ENCODE measurements around the gene KLF4. TPM values are rescaled to one million over a fixed set of nuclear protein-coding genes. Genes with fewer than 3 reads are reported as not detected.

Gene KLF4
- total RNA-seq, 2 donors from 2014 or later, result 1.7 to 3.5 TPM

DNA sequence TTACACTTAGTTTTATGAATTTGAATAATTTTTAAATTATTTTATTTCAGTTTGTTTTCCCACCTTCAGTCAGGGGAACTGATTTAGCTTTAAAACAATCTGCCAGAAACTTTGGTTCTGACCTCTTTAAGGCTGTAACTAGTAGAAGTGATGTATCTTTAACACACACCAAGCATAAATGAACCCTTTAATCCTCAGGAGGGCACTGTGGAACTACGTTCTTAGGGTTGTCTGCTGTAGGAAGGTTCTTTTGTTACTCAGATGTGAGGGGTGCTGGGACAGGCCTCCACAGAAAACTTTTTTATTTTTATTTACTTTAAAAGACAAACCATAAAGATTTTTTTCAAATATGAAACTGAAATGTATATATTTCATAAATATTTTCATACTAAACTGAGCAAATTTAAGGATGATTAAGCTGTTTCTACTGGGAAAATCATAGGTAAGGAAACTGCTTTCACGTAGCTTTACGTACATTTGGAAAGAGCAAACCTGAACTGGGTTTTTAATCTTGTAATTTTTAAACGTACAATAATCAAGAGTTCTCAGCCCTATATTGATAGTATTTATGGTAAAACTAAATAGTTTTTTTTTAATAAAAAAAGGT is 5.3 kb downstream of the KLF4 start:
- Mint-ChIP-seq H3K27me3 (ENCODE audit: low read depth) (peaks cover 35% of the 10 kb centered on the region), H3K36me3 (ENCODE audit: insufficient read depth in 2 of 2) (peaks cover 0 to 2% of the 10 kb centered on the region in 2 donors), H3K4me1 (ENCODE audit: low read depth) (peaks cover 5% of the 10 kb centered on the region), H3K4me3 (no peak overlapping the region), H3K27ac (no peak overlapping the region), H3K9me3 (no peaks in the 10 kb centered on the region)
- DNase-seq, result no peak
- peak in 1 of 2 donors; percentile 45 for ATAC-seq (replicated peaks in 1 of 2)

DNA sequence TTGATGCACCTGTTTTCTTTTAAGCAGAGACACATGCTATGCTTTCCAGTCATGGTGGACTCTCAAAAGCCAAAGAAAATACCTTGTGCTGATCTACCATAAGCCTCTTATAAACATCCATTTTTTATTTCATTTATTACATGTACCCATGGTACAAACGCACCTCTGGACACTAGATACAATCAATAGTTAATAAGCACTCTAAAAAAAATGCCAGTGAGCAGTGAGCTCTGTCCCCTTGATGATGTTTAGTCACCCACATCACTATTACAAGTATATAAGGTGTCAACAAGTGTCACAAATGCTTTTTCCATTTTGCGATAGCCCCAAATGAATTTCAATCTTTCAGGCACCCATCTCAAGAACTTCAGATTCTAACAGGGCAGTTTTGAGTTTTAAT is 5.9 kb downstream of the KLF4 start:
- peaks cover 30% of the 10 kb centered on the region for H3K27me3 Mint-ChIP-seq (ENCODE audit: low read depth)
- no peak overlapping the region for H3K27ac Mint-ChIP-seq
- DNase-seq, result no peak
- no peak overlapping the region for H3K4me3 Mint-ChIP-seq
- H3K9me3 Mint-ChIP-seq, result no peaks in the 10 kb centered on the region
- ATAC-seq (replicated peaks in 1 of 2), result no peak
- H3K4me1 Mint-ChIP-seq (ENCODE audit: low read depth), result no peaks in the 10 kb centered on the region
- H3K36me3 Mint-ChIP-seq (ENCODE audit: insufficient read depth in 2 of 2), result no peaks in the 10 kb centered on the region

DNA sequence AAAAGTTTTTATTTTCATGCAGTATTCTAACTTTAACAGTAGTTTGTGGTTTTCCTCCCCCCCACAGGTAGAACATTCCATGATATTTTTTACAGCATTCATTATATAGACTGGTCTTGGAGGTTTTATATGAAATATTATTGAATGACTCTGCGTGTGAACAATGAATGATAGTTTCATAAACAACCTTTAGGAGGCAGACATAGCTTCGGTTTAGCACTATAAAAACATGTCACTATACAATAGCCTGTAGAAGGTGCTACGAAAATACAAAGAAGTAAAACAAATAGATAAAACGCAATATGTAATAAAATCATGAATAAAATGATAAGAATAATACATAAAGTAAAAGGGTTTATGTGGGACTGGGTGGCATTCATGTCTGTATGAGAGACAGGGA is 8.5 kb downstream of the KLF4 start:
- Mint-ChIP-seq H3K4me1 (ENCODE audit: low read depth) (no peaks in the 10 kb centered on the region), H3K27ac (no peak overlapping the region), H3K9me3 (no peaks in the 10 kb centered on the region), H3K36me3 (ENCODE audit: insufficient read depth in 2 of 2) (no peaks in the 10 kb centered on the region), H3K27me3 (ENCODE audit: low read depth) (peaks cover 15% of the 10 kb centered on the region), H3K4me3 (no peak overlapping the region)
- ATAC-seq (replicated peaks in 1 of 2) (no peak), DNase-seq (no peak)

DNA sequence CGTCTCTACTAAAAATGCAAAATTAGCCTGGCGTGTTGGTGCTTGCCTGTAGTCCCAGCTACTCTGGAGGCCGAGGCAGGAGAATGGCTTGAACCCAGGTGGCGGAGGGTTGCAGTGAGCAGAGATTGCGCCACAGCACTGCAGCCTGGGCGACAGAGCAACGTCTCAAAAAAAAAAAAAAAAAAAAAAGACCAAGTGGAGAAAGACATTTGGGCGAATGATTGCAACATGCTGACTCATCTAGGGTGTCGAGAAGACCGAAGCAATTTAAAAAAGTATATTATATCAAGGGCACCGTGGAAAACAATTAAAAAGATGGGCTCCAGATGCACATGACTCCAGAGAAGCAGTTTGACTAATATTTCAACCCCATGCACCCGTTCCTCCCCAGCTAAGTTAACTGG is 9.2 kb downstream of the KLF4 start:
- Mint-ChIP-seq H3K4me3 (no peak overlapping the region), H3K4me1 (ENCODE audit: low read depth) (no peaks in the 10 kb centered on the region), H3K27ac (no peak overlapping the region), H3K27me3 (ENCODE audit: low read depth) (peaks cover 8% of the 10 kb centered on the region), H3K9me3 (no peaks in the 10 kb centered on the region), H3K36me3 (ENCODE audit: insufficient read depth in 2 of 2) (no peaks in the 10 kb centered on the region)
- DNase-seq (no peak), ATAC-seq (replicated peaks in 1 of 2) (no peak)

DNA sequence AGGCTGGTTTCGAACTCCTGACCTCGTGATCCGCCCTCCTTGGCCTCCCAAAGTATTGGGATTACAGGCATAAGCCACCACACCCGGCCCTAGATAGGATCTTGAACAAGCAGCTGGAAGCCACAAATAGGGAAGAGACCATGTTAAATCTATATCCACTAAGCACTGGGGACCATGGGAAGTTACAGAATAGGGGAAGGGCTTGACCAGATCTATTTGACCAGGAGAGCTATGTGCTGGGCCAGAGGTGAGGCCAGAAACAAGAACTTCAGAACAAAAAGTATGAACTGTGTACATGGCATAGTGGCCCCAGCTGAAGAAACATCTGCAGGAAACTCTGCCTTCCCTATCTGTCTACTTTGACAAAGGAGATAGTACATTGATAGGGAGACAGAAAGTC is 10.8 kb downstream of the KLF4 start:
- H3K36me3 Mint-ChIP-seq (ENCODE audit: insufficient read depth in 2 of 2), result no peaks in the 10 kb centered on the region
- ATAC-seq (replicated peaks in 1 of 2), result no peak
- no peak overlapping the region for H3K4me3 Mint-ChIP-seq
- no peak overlapping the region for H3K27ac Mint-ChIP-seq
- DNase-seq, result no peak
- H3K9me3 Mint-ChIP-seq, result no peaks in the 10 kb centered on the region
- peaks cover 5% of the 10 kb centered on the region for H3K27me3 Mint-ChIP-seq (ENCODE audit: low read depth)
- no peaks in the 10 kb centered on the region for H3K4me1 Mint-ChIP-seq (ENCODE audit: low read depth)

DNA sequence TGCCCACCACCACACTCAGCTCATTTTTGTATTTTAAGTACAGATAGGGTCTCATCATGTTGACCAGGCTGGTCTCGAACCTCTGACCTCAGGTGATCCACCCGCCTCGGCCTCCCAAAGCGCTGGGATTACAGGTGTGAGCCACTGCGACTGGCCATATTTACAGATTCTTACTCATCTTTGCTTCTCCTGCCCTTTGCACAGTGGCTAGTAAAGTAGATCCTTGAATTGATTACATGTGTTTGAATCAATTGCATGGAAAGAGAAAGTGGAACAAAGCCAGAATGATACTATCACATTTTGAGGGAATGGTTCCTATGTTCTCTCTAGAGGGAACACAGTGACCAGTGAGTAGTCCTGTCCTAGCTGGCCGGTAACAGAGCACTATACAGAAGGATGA is 15.4 kb downstream of the KLF4 start:
- Mint-ChIP-seq H3K27ac (no peak overlapping the region), H3K4me1 (ENCODE audit: low read depth) (no peaks in the 10 kb centered on the region), H3K27me3 (ENCODE audit: low read depth) (peaks cover 10% of the 10 kb centered on the region), H3K36me3 (ENCODE audit: insufficient read depth in 2 of 2) (no peaks in the 10 kb centered on the region), H3K9me3 (no peaks in the 10 kb centered on the region), H3K4me3 (no peak overlapping the region)
- DNase-seq (no peak), ATAC-seq (replicated peaks in 1 of 2) (no peak)

DNA sequence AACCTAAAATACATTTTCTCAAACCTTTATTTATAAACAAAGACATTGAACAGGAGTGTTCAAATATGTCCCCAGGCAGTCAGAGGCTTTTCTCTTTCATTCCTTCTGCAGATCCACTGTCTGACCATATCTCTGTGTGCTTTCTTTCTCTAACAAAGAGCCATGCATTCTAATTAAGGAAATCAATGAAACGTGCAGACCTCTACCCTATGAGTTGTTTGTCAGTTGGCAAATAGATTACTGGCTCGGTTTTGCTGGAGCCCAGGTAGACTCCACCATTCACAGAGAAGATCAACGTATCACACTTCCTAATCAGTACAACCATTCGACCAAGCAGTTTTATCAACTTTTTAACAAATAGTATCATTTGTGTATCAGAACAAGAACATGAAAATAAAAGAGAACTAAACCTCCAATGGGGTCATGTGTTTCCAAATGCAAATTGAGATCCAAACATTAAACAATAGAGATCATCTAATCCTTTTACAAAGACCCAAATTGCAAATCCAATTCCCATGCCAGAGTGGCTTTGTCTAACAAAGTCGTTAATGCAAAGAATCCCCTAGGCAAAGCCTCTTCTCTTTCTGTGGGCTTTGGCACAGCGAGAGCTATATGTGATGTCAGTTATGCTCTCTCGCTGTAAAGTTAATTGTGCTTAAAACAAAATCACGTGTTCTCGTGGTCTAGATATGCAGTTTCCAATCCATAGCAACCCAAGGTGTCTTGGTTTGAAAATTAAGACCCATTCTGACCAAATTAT is 16.8 kb downstream of the KLF4 start:
- no peak for DNase-seq
- Mint-ChIP-seq H3K27ac (no peak overlapping the region), H3K9me3 (no peaks in the 10 kb centered on the region), H3K27me3 (ENCODE audit: low read depth) (peaks cover 10% of the 10 kb centered on the region), H3K4me1 (ENCODE audit: low read depth) (no peaks in the 10 kb centered on the region), H3K4me3 (no peak overlapping the region), H3K36me3 (ENCODE audit: insufficient read depth in 2 of 2) (no peaks in the 10 kb centered on the region)
- ATAC-seq (replicated peaks in 1 of 2), result no peak

DNA sequence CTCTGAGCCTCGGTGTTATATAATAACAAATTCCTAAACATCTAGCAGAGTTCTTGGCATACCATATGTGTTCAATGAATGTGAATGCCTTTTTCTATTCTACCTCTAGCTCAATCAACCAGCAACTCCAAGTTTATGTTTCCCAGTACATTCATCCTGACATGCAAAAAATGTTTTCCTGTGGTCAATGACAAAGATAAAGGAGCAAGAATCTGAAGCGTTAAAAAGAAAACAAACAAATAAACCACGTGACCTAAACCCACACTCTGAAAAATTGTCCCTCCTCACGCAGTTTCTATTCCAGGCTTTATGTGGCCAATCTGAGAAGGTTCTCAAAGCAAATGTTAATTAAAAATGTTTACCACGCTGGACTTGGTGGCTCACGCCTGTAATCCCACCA is 18.0 kb downstream of the KLF4 start:
- H3K9me3 Mint-ChIP-seq, result no peaks in the 10 kb centered on the region
- ATAC-seq (replicated peaks in 1 of 2) (no peak), DNase-seq (no peak)
- no peaks in the 10 kb centered on the region for H3K4me1 Mint-ChIP-seq (ENCODE audit: low read depth)
- no peaks in the 10 kb centered on the region for H3K36me3 Mint-ChIP-seq (ENCODE audit: insufficient read depth in 2 of 2)
- no peak overlapping the region for H3K27ac Mint-ChIP-seq
- no peak overlapping the region for H3K4me3 Mint-ChIP-seq
- H3K27me3 Mint-ChIP-seq (ENCODE audit: low read depth), result peaks cover 22% of the 10 kb centered on the region

DNA sequence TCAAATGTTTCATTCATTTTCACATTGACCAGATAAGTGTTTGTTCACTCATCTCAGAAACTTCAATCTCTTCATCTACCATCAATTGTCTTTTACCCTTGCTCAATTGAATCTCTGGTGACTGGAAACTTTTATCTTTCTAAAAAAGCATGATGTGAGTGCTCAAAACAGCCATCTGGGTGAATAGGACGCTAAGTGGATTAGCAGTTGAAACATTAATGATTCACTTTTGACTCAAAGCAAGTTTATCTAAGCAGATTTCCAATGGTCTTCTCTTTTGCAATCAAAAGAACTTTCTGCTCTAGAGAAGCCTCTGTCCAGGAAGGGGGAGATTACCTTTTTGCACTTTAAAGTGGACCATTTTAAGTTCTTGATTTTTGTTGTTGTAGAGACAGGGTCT is 22.2 kb downstream of the KLF4 start:
- no peak overlapping the region for H3K4me3 Mint-ChIP-seq
- DNase-seq, result no peak
- H3K36me3 Mint-ChIP-seq (ENCODE audit: insufficient read depth in 2 of 2), result no peaks in the 10 kb centered on the region
- no peak overlapping the region for H3K27ac Mint-ChIP-seq
- H3K27me3 Mint-ChIP-seq (ENCODE audit: low read depth), result peaks cover 40% of the 10 kb centered on the region
- H3K9me3 Mint-ChIP-seq, result no peaks in the 10 kb centered on the region
- H3K4me1 Mint-ChIP-seq (ENCODE audit: low read depth), result peaks cover 5% of the 10 kb centered on the region
- no peak for ATAC-seq (replicated peaks in 1 of 2)

DNA sequence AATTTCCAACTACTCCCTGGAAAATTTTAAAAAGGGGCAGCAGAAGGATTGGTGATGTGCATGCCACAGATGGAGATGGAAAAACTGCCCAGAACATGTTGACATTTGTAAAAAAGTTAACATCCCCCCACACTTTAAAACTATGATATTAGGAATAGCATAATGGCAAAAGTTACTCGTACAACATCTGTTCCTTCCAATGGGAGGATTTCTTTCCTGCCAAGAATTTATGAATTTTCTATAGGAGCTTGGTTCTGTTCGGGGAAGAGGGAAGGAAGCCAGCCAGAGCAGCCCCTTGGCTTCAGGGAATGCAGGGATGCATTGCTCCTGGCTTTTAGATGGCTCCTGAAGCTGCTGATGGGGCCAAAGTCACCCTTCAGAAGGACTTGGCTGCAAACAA is 22.7 kb downstream of the KLF4 start:
- H3K36me3 Mint-ChIP-seq (ENCODE audit: insufficient read depth in 2 of 2), result no peaks in the 10 kb centered on the region
- peaks cover 5% of the 10 kb centered on the region for H3K4me1 Mint-ChIP-seq (ENCODE audit: low read depth)
- H3K27me3 Mint-ChIP-seq (ENCODE audit: low read depth), result peaks cover 45% of the 10 kb centered on the region
- H3K27ac Mint-ChIP-seq, result no peak overlapping the region
- H3K9me3 Mint-ChIP-seq, result no peaks in the 10 kb centered on the region
- H3K4me3 Mint-ChIP-seq, result no peak overlapping the region
- DNase-seq (no peak), ATAC-seq (replicated peaks in 1 of 2) (no peak)

DNA sequence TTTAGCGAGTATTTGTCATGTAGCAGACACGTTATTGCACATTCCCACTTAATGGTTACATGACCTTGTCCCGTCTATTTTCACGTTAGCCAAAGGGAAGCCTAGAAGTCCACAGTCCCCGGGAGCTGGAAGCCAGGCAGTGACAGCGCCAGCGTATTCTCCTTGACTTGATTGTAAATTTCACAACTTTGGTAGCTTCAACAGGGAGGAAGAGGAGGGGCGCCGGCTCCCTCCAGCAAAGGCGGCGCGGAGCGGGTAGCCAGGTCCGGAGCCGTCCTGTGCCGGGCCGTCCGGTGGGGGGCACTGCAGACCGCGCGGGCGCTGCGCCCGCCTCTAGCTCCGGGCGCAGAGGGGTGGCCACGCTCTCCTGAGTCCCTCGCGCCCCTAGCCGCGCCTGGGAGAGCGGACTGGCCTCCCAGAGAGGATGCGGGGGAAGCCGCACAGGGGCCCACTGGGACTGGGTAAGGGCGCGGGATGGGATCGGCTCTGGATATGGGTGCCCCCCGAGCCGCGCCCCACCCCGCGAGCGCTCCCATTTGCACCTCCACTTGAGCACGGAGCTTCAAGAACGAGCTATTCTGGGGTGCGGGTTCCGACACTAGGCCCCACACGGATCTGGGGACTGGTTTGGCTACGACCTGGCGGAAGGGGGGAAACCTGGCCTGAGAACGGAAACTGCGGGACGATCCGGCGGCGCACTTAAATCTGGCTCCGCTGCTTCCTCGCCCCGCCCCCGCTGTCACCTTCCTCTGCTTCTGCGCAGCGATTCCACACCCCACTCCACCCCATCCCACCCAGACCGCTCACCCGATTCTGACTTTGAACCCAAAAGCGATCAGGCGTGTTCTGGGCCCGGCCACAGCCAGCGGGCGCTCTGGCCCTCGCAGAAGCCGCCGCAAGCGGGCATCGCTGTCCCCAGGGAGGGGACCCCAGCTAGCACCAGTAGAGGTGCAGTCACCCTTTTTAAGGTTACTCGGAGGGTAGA is 23.8 kb downstream of the KLF4 start:
- Mint-ChIP-seq H3K4me3 (peak overlapping the region; percentile 51 to 65), H3K9me3 (no peaks in the 10 kb centered on the region), H3K27ac (no peak overlapping the region), H3K27me3 (ENCODE audit: low read depth) (peaks cover 42% of the 10 kb centered on the region), H3K4me1 (ENCODE audit: low read depth) (peaks cover 5% of the 10 kb centered on the region), H3K36me3 (ENCODE audit: insufficient read depth in 2 of 2) (no peaks in the 10 kb centered on the region)
- ATAC-seq (replicated peaks in 1 of 2) (peak; percentile 88 to 95), DNase-seq (peak; percentile 39 to 58)

DNA sequence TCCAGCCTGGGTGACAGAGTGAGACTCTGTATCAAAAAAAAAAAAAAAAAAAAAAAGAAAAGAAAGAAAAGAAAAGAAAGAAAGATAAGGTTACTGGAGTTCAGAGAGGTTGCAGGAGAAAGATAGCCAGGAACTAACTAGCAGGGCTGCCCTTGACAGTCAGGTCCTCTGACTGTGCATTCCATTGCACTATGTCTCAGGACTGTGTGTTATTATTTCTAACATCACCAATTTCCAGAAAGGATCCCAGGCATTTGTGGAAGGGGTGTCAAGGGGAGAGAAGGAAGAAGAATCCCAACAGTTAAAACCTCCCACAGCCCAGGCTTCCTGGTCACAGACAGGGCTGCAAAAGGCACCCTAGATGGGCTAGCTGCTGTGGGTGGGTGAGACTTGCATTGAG is 25.1 kb downstream of the KLF4 start:
- H3K27me3 Mint-ChIP-seq (ENCODE audit: low read depth), result peaks cover 42% of the 10 kb centered on the region
- H3K4me3 Mint-ChIP-seq, result peak overlapping the region; percentile 27 to 41
- no peaks in the 10 kb centered on the region for H3K9me3 Mint-ChIP-seq
- H3K27ac Mint-ChIP-seq, result no peak overlapping the region
- no peaks in the 10 kb centered on the region for H3K36me3 Mint-ChIP-seq (ENCODE audit: insufficient read depth in 2 of 2)
- peaks cover 5% of the 10 kb centered on the region for H3K4me1 Mint-ChIP-seq (ENCODE audit: low read depth)
- DNase-seq, result no peak
- no peak for ATAC-seq (replicated peaks in 1 of 2)

DNA sequence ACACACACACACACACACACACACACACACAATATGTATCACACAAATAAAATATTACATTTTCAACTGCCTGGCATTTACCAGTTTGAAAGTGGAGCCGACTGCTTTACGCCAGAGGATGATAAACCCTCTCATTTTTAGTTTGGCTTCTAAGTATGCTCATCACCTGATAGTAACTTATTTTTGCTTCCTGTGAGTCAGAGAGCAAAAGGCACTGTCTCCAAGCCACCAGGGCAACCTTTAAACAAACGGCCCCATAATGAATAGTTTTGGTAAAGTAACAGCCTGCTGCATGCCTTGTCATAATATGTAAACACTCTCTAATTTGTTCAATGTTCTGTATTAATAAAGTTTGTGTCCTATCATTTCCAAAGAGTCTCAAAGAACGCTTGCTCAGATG is 26.9 kb downstream of the KLF4 start:
- Mint-ChIP-seq H3K27ac (no peak overlapping the region), H3K4me1 (ENCODE audit: low read depth) (peaks cover 5% of the 10 kb centered on the region), H3K9me3 (no peaks in the 10 kb centered on the region), H3K36me3 (ENCODE audit: insufficient read depth in 2 of 2) (no peaks in the 10 kb centered on the region), H3K27me3 (ENCODE audit: low read depth) (peaks cover 36% of the 10 kb centered on the region), H3K4me3 (no peak overlapping the region)
- ATAC-seq (replicated peaks in 1 of 2) (no peak), DNase-seq (no peak)

Data from activated T-cell treated with anti-CD3 and anti-CD28 coated beads, Interleukin-2, amount 50 U/mL, for 72 hours (primary cell).